HFF-Myc (cell line): ENCODE results near the gene DCTN1.
A peak's percentile ranks its signal among the peaks of the same experiment; 100 is the strongest.
"Not testable (repeated sequence)": the region's sequence is repeated elsewhere in the genome, so short reads cannot be mapped to it uniquely, and the experiment has no call there.

ENCODE experiments used
- DNase-seq: peaks from one replicate; pipeline ENCODE4 v3.0.0-alpha.2; 2011; ENCODE audit warnings: low read depth; ENCODE audit errors: extremely low read depth
- H3K4me3 ChIP-seq: replicated peaks from 2 replicates; pipeline ENCODE4 v1.5.1; 2011; ENCODE audit warnings: low read depth, mild to moderate bottlenecking, control low read depth, low read length
- CTCF ChIP-seq: IDR thresholded peaks from 2 replicates; pipeline ENCODE4 v1.5.1; 2012; ENCODE audit warnings: mild to moderate bottlenecking, low read depth, low read length, control low read depth; ENCODE audit errors: missing control alignments

DCTN1 gene

GRCh38 chr2:74424139-74424992, 44.3 kb upstream of the DCTN1 start:
- no peak overlapping the region for H3K4me3 ChIP-seq
- no peak for TF ChIP-seq CTCF
- no peak for DNase-seq

GRCh38 chr2:74423231-74424095, 43.4 kb upstream of the DCTN1 start:
- no peak for TF ChIP-seq CTCF
- DNase-seq, result no peak
- H3K4me3 ChIP-seq, result no peak overlapping the region

DNA sequence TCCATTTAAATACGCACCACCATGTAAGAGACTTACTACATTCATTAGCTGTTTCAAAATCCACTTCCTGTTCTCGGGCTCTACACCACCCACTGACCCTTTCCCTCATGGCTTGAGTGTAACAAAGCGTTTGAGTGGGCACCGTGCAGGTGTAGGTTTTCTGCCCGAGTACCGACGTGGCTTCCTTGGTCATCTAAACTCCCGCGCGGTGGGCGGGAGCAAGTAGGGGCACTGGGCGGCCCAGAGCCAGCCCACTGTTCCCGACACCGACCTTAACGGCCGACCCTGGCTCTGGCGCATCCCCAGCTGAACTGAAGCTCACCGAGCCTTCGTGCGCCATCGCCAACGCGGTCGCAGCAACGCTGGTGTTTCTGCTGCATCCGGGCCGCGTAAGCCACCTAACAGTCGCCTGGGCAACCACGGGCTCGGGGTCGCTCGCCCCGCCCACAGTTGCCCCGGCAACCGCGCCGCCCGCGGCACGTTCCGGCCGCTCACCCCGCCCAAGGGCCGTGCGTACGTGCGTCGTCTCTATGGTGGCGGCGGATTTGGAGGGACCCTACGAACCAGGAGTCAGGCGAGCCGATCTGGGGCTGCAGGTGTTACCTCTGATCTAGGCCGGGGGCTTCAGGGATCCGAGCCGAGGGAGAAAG, 41.2 kb upstream of the DCTN1 start, which contains the start of the genes C2orf81 and WDR54:
C2orf81 (minus strand) TSS at position 399 of the 650 bp plus-strand sequence; CDS start at position 340, 59 bp downstream.
WDR54 (plus strand) TSS at position 510 of the 650 bp plus-strand sequence. CDS start 424 bp downstream, outside the sequence.
- H3K4me3 ChIP-seq, result peak within 1 kb of the TSS; percentile 59
- DNase-seq, result peak; percentile 66
- no peak for TF ChIP-seq CTCF

DNA sequence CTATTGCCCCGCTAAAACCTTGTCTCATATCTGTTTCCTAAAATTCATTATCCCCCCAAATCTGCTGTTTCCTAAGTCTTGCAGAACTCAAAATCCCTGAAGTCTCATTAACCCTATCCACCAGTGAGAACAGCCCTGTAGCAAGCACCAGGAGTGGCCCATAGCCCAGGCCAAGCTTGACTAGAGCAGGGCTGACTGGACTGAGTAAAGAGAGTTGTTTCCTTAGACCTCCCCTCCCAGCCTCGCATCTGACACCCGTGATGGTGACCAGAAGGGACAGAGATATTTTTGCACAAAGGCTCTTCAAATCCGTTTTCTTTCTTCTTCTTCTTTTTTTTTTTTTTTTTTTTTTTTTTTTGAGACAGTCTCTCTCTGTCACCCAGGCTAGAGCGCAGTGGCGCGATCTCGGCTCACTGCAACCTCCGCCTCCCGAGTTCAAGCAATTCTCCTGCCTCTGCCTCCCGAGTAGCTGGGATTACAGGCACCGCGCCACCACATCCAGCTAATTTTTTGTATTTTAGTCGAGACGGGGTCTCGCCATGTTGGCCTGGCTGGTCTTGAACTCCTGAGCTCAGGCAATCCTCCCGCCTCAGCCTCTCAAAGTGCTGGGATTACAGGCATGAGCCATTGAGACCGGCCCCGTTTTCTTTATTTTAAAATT, 40.5 kb upstream of the DCTN1 start:
- not testable (repeated sequence) for DNase-seq
- peak overlapping the region; percentile 59 for H3K4me3 ChIP-seq

- no peak overlapping the region for H3K4me3 ChIP-seq
- TF ChIP-seq CTCF, result no peak
- DNase-seq, result no peak
These were observed 39.9 kb upstream of the DCTN1 start for GRCh38 chr2:74420006-74420405.

DNA sequence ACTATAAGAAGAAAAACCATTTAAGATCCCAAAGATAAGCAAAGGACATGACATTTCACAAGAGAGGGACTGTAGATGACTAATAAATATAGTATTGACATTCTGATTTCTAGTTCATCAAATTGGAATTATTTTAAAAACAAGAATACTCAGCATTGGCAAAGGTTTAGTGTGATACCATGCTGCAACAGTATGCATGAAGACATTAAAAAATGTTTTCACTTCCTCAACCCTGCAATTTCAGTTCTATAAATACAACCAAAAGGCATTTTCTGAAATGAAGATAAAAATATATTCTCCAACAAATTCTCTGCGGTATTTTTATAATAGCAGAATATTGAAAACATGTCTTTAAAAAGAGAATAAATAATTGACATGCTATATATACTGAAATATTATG, 39.2 kb upstream of the DCTN1 start:
- H3K4me3 ChIP-seq, result no peak overlapping the region
- DNase-seq, result no peak
- no peak for TF ChIP-seq CTCF
